H7 (cell line): ENCODE results near the gene PDGFC. TPM values are rescaled to one million over a fixed set of nuclear protein-coding genes. Genes with fewer than 3 reads are reported as not detected.

Experiments used
- DNase-seq: peaks from one replicate; pipeline ENCODE4 v3.0.0; 2012
- H3K27me3 ChIP-seq: 2 replicates; pipeline ENCODE4 v1.6.0; 2011; ENCODE audit warnings: mild to moderate bottlenecking, low read length; ENCODE audit not compliant: control insufficient read depth, insufficient read depth
- H3K36me3 ChIP-seq: replicated peaks from 2 replicates; pipeline ENCODE4 v1.5.1; 2011; ENCODE audit warnings: low read length; ENCODE audit not compliant: control insufficient read depth, insufficient read depth
- H3K4me3 ChIP-seq: 2 replicates; pipeline ENCODE4 v1.5.1; 2011; ENCODE audit warnings: low read depth, mild to moderate bottlenecking, control low read depth, low read length, moderate library complexity; ENCODE audit not compliant: insufficient read depth
- total RNA-seq: library from RNA; depleted of rRNA; stranded (reverse); fragments of >200 nt; shearing (Covaris generic); gene quantifications from 2 replicates; pipeline ENCODE4 v1.2.3, GENCODE V29; 2014

Gene PDGFC
- total RNA-seq, 1 experiment from 2014 or later: 6.5 TPM

- no peak for DNase-seq
Measured at GRCh38 chr4:156773648-156774357, 197.8 kb downstream of the PDGFC start.

GRCh38 chr4:156771171-156771837, 200.3 kb downstream of the PDGFC start:
- no peak overlapping the region for H3K4me3 ChIP-seq
- no peak for DNase-seq

More at GRCh38 chr4:156773648-156774357, 197.8 kb downstream of the PDGFC start:
- Histone ChIP-seq H3K36me3 (no peaks in the 10 kb centered on the region), H3K27me3 (no peaks in the 10 kb centered on the region), H3K4me3 (no peak overlapping the region)

GRCh38 chr4:156770140-156770539, 201.5 kb downstream of the PDGFC start:
- Histone ChIP-seq H3K27me3 (no peaks in the 10 kb centered on the region), H3K4me3 (no peak overlapping the region), H3K36me3 (no peaks in the 10 kb centered on the region)
- DNase-seq: no peak

More at GRCh38 chr4:156771171-156771837, 200.3 kb downstream of the PDGFC start:
- H3K27me3 ChIP-seq: no peaks in the 10 kb centered on the region
- H3K36me3 ChIP-seq: no peaks in the 10 kb centered on the region

- no peaks in the 10 kb centered on the region for H3K36me3 ChIP-seq
- DNase-seq: no peak
- no peaks in the 10 kb centered on the region for H3K27me3 ChIP-seq
- no peak overlapping the region for H3K4me3 ChIP-seq
Measured at GRCh38 chr4:156767911-156768415, 203.6 kb downstream of the PDGFC start.

GRCh38 chr4:156766846-156767245, 204.8 kb downstream of the PDGFC start:
- no peaks in the 10 kb centered on the region for H3K27me3 ChIP-seq
- no peak overlapping the region for H3K4me3 ChIP-seq
- no peak for DNase-seq
- H3K36me3 ChIP-seq: no peaks in the 10 kb centered on the region

- no peaks in the 10 kb centered on the region for H3K36me3 ChIP-seq
- no peaks in the 10 kb centered on the region for H3K27me3 ChIP-seq
- DNase-seq: no peak
- no peak overlapping the region for H3K4me3 ChIP-seq
Measured at GRCh38 chr4:156765277-156765676, 206.3 kb downstream of the PDGFC start.

GRCh38 chr4:156764846-156765245, 206.8 kb downstream of the PDGFC start:
- DNase-seq: no peak
- no peaks in the 10 kb centered on the region for H3K27me3 ChIP-seq
- no peaks in the 10 kb centered on the region for H3K36me3 ChIP-seq
- H3K4me3 ChIP-seq: no peak overlapping the region

- H3K27me3 ChIP-seq: no peaks in the 10 kb centered on the region
- no peak overlapping the region for H3K4me3 ChIP-seq
- H3K36me3 ChIP-seq: no peaks in the 10 kb centered on the region
- no peak for DNase-seq
Measured at GRCh38 chr4:156764145-156764544, 207.5 kb downstream of the PDGFC start.

- H3K36me3 ChIP-seq: no peaks in the 10 kb centered on the region
- no peak overlapping the region for H3K4me3 ChIP-seq
- no peaks in the 10 kb centered on the region for H3K27me3 ChIP-seq
- DNase-seq: no peak
Measured at GRCh38 chr4:156763511-156763910, 208.1 kb downstream of the PDGFC start.

- no peak for DNase-seq
Measured at GRCh38 chr4:156762851-156763250, 208.7 kb downstream of the PDGFC start.

GRCh38 chr4:156756118-156756517, 215.5 kb downstream of the PDGFC start:
- no peak for DNase-seq
- Histone ChIP-seq H3K36me3 (no peaks in the 10 kb centered on the region), H3K27me3 (no peaks in the 10 kb centered on the region), H3K4me3 (no peak overlapping the region)

More at GRCh38 chr4:156762851-156763250, 208.7 kb downstream of the PDGFC start:
- no peaks in the 10 kb centered on the region for H3K27me3 ChIP-seq
- no peaks in the 10 kb centered on the region for H3K36me3 ChIP-seq
- no peak overlapping the region for H3K4me3 ChIP-seq

GRCh38 chr4:156754832-156755570, 216.6 kb downstream of the PDGFC start:
- no peaks in the 10 kb centered on the region for H3K36me3 ChIP-seq
- H3K4me3 ChIP-seq: no peak overlapping the region
- no peak for DNase-seq
- H3K27me3 ChIP-seq: no peaks in the 10 kb centered on the region

- DNase-seq: no peak
- Histone ChIP-seq H3K4me3 (no peak overlapping the region), H3K36me3 (no peaks in the 10 kb centered on the region), H3K27me3 (no peaks in the 10 kb centered on the region)
Measured at GRCh38 chr4:156751486-156751885, 220.1 kb downstream of the PDGFC start.

GRCh38 chr4:156749426-156750403, 221.9 kb downstream of the PDGFC start:
- no peak for DNase-seq
- no peak overlapping the region for H3K4me3 ChIP-seq
- no peaks in the 10 kb centered on the region for H3K27me3 ChIP-seq
- H3K36me3 ChIP-seq: no peaks in the 10 kb centered on the region
